Pons (tissue), 1 donor: ENCODE results near the gene KIAA0513.
"Not testable (repeated sequence)": the region's sequence is repeated elsewhere in the genome, so short reads cannot be mapped to it uniquely, and the experiment has no call there.

Experiments
- DNase-seq: peaks from one replicate; pipeline ENCODE4 v3.0.0-alpha.2; 2016; ENCODE audit warnings: low spot score

The KIAA0513 gene

GRCh38 chr16:85049706-85050305 lies 22.2 kb downstream of the KIAA0513 start:
- no peak for DNase-seq

GRCh38 chr16:85051067-85051581 lies 23.5 kb downstream of the KIAA0513 start:
- DNase-seq: no peak

- DNase-seq: no peak
Observed at GRCh38 chr16:85051683-85052082, 24.1 kb downstream of the KIAA0513 start.

- DNase-seq: no peak
Observed at GRCh38 chr16:85052536-85052935, 24.9 kb downstream of the KIAA0513 start.

- DNase-seq: not testable (repeated sequence)
Observed at GRCh38 chr16:85054321-85054720, 26.7 kb downstream of the KIAA0513 start.

- DNase-seq: no peak
Observed at GRCh38 chr16:85054948-85055492, 27.4 kb downstream of the KIAA0513 start.

GRCh38 chr16:85055493-85056210 lies 28.1 kb downstream of the KIAA0513 start:
- DNase-seq: peak; percentile 83

- DNase-seq: peak; percentile 57
Observed at GRCh38 chr16:85056211-85056748, 28.7 kb downstream of the KIAA0513 start.

- no peak for DNase-seq
Observed at GRCh38 chr16:85057212-85057889, 29.8 kb downstream of the KIAA0513 start.

GRCh38 chr16:85057948-85058347 lies 30.4 kb downstream of the KIAA0513 start:
- no peak for DNase-seq

- no peak for DNase-seq
Observed at GRCh38 chr16:85058909-85059308, 31.3 kb downstream of the KIAA0513 start.

GRCh38 chr16:85061566-85061965 lies 34.0 kb downstream of the KIAA0513 start:
- peak; percentile 54 for DNase-seq

GRCh38 chr16:85062323-85062722 lies 34.7 kb downstream of the KIAA0513 start:
- DNase-seq: no peak

- no peak for DNase-seq
Observed at GRCh38 chr16:85062845-85063244, 35.2 kb downstream of the KIAA0513 start.

GRCh38 chr16:85064186-85064585 lies 36.6 kb downstream of the KIAA0513 start:
- DNase-seq: no peak

GRCh38 chr16:85065099-85065498 lies 37.5 kb downstream of the KIAA0513 start:
- no peak for DNase-seq

- no peak for DNase-seq
Observed at GRCh38 chr16:85066346-85066885, 38.8 kb downstream of the KIAA0513 start.

GRCh38 chr16:85067024-85067423 lies 39.4 kb downstream of the KIAA0513 start:
- DNase-seq: no peak

GRCh38 chr16:85067426-85067825 lies 39.8 kb downstream of the KIAA0513 start:
- DNase-seq: no peak

- DNase-seq: no peak
Observed at GRCh38 chr16:85068746-85069145, 41.2 kb downstream of the KIAA0513 start.

GRCh38 chr16:85069171-85069570 lies 41.6 kb downstream of the KIAA0513 start:
- DNase-seq: no peak
